SH-SY5Y (cell line): ENCODE results near the gene KBTBD13.

Experiments
- GATA2 ChIP-seq: IDR thresholded peaks from 2 replicates; pipeline ENCODE4 v1.6.1; 2011; ENCODE audit warnings: mild to moderate bottlenecking, low read depth, low read length
- GATA3 ChIP-seq: IDR thresholded peaks from 2 replicates; pipeline ENCODE4 v1.6.1; 2011; ENCODE audit warnings: low read depth, mild to moderate bottlenecking, low read length, moderate library complexity

DNA sequence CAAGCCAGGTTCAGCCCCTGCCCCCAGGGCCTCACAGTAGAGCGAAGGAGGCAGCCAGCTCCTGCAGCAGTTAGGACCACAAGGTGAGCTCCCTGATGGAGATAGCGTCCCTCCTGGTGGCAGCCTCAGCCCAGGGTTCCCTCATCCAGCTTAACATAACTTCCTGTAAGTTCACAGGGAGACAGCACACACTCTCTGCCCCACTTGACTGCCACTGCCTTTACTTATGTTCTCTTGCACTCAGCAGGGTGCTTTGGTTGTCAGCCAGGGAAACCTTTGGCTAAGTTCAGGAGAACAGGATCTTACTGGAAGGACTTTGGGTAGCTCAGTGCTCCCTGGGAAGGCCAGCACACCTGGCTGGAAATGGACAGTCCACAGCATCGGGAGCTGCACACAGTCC, 10.9 kb downstream of the KBTBD13 start:
- no peak for TF ChIP-seq GATA3
- TF ChIP-seq GATA2: no peak
